GM18858 (cell line): ENCODE measurements around the gene FEZF1.
A peak's percentile ranks its signal among the peaks of the same experiment; 100 is the strongest.

Source experiments
- ATAC-seq: cut with Tn5 transposase; IDR thresholded peaks from one replicate; pipeline ENCODE4 v1.9.1; 2021; ENCODE audit not compliant: unreplicated experiment

FEZF1 gene

GRCh38 chr7:122304319-122304975 lies at the start of gene FEZF1:
TSS of gene FEZF1 (minus strand) at chr7:122304750. CDS start at chr7:122304437, 313 bp downstream.
- no peak for ATAC-seq

- no peak for ATAC-seq
These were observed 47.9 kb upstream of the FEZF1 start for GRCh38 chr7:122352454-122352853.

- no peak for ATAC-seq
These were observed 46.2 kb upstream of the FEZF1 start for GRCh38 chr7:122350701-122351100.

GRCh38 chr7:122344303-122344620 lies 39.7 kb upstream of the FEZF1 start:
- no peak for ATAC-seq

- ATAC-seq, result no peak
These were observed 39.2 kb upstream of the FEZF1 start for GRCh38 chr7:122343601-122344302.

- no peak for ATAC-seq
These were observed 35.9 kb upstream of the FEZF1 start for GRCh38 chr7:122340427-122340826.

GRCh38 chr7:122339145-122339904 lies 34.8 kb upstream of the FEZF1 start:
- no peak for ATAC-seq

GRCh38 chr7:122337011-122337410 lies 32.5 kb upstream of the FEZF1 start:
- no peak for ATAC-seq

- no peak for ATAC-seq
These were observed 24.7 kb upstream of the FEZF1 start for GRCh38 chr7:122329145-122329802.

- no peak for ATAC-seq
These were observed 23.4 kb upstream of the FEZF1 start for GRCh38 chr7:122327969-122328368.

- no peak for ATAC-seq
These were observed 12.2 kb upstream of the FEZF1 start for GRCh38 chr7:122316467-122317388.

GRCh38 chr7:122315507-122316466 lies 11.2 kb upstream of the FEZF1 start:
- ATAC-seq, result no peak

- ATAC-seq, result no peak
These were observed 9.7 kb upstream of the FEZF1 start for GRCh38 chr7:122314284-122314683.

GRCh38 chr7:122312789-122313188 lies 8.2 kb upstream of the FEZF1 start:
- no peak for ATAC-seq

- no peak for ATAC-seq
These were observed 7.3 kb upstream of the FEZF1 start for GRCh38 chr7:122311734-122312450.

- no peak for ATAC-seq
These were observed 6.6 kb upstream of the FEZF1 start for GRCh38 chr7:122311050-122311700.

GRCh38 chr7:122310119-122311021 lies 5.8 kb upstream of the FEZF1 start:
- ATAC-seq, result peak; percentile 47
